ENCODE results near the gene MAP2K2.

MAP2K2 gene

GRCh38 chr19:4058693-4059452, 65.0 kb downstream of the MAP2K2 start:
- DNase-seq = no peak

GRCh38 chr19:4057931-4058692, 65.8 kb downstream of the MAP2K2 start:
- DNase-seq = no peak

GRCh38 chr19:4055209-4055552, 68.7 kb downstream of the MAP2K2 start:
- no peak for DNase-seq

- DNase-seq = no peak
Observed at GRCh38 chr19:4054441-4055208, 69.3 kb downstream of the MAP2K2 start.

GRCh38 chr19:4053423-4054324, 70.2 kb downstream of the MAP2K2 start:
- DNase-seq = no peak

- no peak for DNase-seq
Observed at GRCh38 chr19:4052993-4053422, 70.9 kb downstream of the MAP2K2 start.

- DNase-seq = no peak
Observed at GRCh38 chr19:4052114-4052992, 71.6 kb downstream of the MAP2K2 start.

- DNase-seq = no peak
Observed at GRCh38 chr19:4051175-4052101, 72.5 kb downstream of the MAP2K2 start.

GRCh38 chr19:4049432-4049831, 74.5 kb downstream of the MAP2K2 start:
- DNase-seq = no peak

GRCh38 chr19:4046946-4047683, 76.8 kb downstream of the MAP2K2 start:
- no peak for DNase-seq

- no peak for DNase-seq
Observed at GRCh38 chr19:4046362-4046691, 77.6 kb downstream of the MAP2K2 start.

GRCh38 chr19:4045597-4046361, 78.1 kb downstream of the MAP2K2 start:
- DNase-seq = no peak

- DNase-seq = no peak
Observed at GRCh38 chr19:4044990-4045465, 78.9 kb downstream of the MAP2K2 start.

- DNase-seq = no peak
Observed at GRCh38 chr19:4043966-4044715, 79.8 kb downstream of the MAP2K2 start.

GRCh38 chr19:4043401-4043800, 80.5 kb downstream of the MAP2K2 start:
- DNase-seq = no peak

GRCh38 chr19:4042731-4043082, 81.2 kb downstream of the MAP2K2 start:
- no peak for DNase-seq

- no peak for DNase-seq
Observed at GRCh38 chr19:4042064-4042730, 81.7 kb downstream of the MAP2K2 start.
